ENCODE measurements around the gene CFAP99.

Gene CFAP99

GRCh38 chr4:2438822-2439718 lies 20.3 kb downstream of the CFAP99 start:
- TF ChIP-seq ESRRG (CRISPR knock-in tag; IDR thresholded peaks at IDR 0.05): no peak
- TF ChIP-seq ISL1 (CRISPR knock-in tag; IDR thresholded peaks at IDR 0.05): no peak
- TF ChIP-seq ZFP3 (CRISPR knock-in tag; IDR thresholded peaks at IDR 0.05): no peak
- TF ChIP-seq PATZ1 (CRISPR knock-in tag; IDR thresholded peaks at IDR 0.05; ENCODE audit: borderline replicate concordance): no peak
- no peak for TF ChIP-seq CSDC2 (CRISPR knock-in tag; IDR thresholded peaks at IDR 0.05)
- TF ChIP-seq OSR1 (CRISPR knock-in tag; IDR thresholded peaks at IDR 0.05): no peak
- TF ChIP-seq, protein P1, sequence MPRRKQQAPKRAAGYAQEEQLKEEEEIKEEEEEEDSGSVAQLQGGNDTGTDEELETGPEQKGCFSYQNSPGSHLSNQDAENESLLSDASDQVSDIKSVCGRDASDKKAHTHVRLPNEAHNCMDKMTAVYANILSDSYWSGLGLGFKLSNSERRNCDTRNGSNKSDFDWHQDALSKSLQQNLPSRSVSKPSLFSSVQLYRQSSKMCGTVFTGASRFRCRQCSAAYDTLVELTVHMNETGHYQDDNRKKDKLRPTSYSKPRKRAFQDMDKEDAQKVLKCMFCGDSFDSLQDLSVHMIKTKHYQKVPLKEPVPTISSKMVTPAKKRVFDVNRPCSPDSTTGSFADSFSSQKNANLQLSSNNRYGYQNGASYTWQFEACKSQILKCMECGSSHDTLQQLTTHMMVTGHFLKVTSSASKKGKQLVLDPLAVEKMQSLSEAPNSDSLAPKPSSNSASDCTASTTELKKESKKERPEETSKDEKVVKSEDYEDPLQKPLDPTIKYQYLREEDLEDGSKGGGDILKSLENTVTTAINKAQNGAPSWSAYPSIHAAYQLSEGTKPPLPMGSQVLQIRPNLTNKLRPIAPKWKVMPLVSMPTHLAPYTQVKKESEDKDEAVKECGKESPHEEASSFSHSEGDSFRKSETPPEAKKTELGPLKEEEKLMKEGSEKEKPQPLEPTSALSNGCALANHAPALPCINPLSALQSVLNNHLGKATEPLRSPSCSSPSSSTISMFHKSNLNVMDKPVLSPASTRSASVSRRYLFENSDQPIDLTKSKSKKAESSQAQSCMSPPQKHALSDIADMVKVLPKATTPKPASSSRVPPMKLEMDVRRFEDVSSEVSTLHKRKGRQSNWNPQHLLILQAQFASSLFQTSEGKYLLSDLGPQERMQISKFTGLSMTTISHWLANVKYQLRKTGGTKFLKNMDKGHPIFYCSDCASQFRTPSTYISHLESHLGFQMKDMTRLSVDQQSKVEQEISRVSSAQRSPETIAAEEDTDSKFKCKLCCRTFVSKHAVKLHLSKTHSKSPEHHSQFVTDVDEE (CRISPR knock-in tag; IDR thresholded peaks at IDR 0.05): no peak
- no peak for TF ChIP-seq TCF4 (CRISPR knock-in tag; IDR thresholded peaks at IDR 0.05; ENCODE audit: borderline replicate concordance)
- TF ChIP-seq ZFP30 (CRISPR knock-in tag; IDR thresholded peaks at IDR 0.05): no peak
- ATAC-seq: no peak

DNA sequence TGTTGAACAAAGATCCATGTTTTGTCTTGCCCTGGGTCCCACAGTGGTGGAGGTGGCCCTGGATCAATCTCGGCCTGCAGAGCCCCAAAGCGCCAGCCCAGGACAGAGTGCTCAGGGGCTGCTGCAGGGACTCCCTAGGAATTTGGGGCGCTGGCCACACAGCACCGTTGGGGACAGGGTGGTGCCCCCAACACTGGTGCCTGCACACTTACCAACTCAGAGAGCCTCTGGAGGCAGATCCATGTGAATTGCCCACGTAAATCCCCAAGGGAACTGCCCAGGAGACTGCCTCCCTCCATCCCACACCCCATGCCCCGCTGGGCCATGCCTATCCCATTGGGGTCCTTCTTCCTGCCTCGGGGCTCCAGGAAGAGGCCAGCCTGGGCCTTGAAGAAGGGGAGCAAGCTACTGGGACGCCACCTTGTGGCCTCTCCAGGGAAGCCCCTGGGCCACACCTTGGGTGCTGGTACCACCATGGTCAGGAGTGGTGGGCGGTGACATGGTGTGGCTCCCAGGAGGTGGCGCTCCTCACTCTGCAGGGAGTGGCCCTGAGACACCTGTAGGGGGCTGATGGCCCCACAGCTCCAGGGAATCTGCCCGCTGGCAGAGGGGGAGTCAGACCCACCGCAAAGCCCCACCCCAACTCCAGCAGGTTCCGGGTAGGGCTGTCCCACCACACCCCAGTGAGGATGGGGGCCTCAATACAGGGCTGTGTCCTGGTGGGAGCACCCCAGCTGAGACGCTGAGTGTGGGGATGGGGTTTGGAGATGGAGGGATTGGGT lies 22.8 kb downstream of the CFAP99 start:
- TF ChIP-seq ARNTL (CRISPR knock-in tag; IDR thresholded peaks at IDR 0.05; ENCODE audit: borderline replicate concordance, low read depth) (no peak), ISL1 (CRISPR knock-in tag; IDR thresholded peaks at IDR 0.05) (no peak), ZNF8 (CRISPR knock-in tag; IDR thresholded peaks at IDR 0.05) (no peak), PATZ1 (CRISPR knock-in tag; IDR thresholded peaks at IDR 0.05; ENCODE audit: borderline replicate concordance) (no peak), GLIS3 (CRISPR knock-in tag; IDR thresholded peaks at IDR 0.05) (no peak), TCF4 (CRISPR knock-in tag; IDR thresholded peaks at IDR 0.05; ENCODE audit: borderline replicate concordance) (no peak), ZNF70 (CRISPR knock-in tag; IDR thresholded peaks at IDR 0.05) (no peak), ZFP3 (CRISPR knock-in tag; IDR thresholded peaks at IDR 0.05) (no peak), ZFP30 (CRISPR knock-in tag; IDR thresholded peaks at IDR 0.05) (no peak), ESRRG (CRISPR knock-in tag; IDR thresholded peaks at IDR 0.05) (no peak), PPARA (CRISPR knock-in tag; IDR thresholded peaks at IDR 0.05; ENCODE audit: borderline replicate concordance) (no peak), BACH2 (CRISPR knock-in tag; IDR thresholded peaks at IDR 0.05; ENCODE audit: borderline replicate concordance) (no peak), TOX (CRISPR knock-in tag; IDR thresholded peaks at IDR 0.05; ENCODE audit: borderline replicate concordance) (no peak), CSDC2 (CRISPR knock-in tag; IDR thresholded peaks at IDR 0.05) (no peak), SNAI2 (CRISPR knock-in tag; IDR thresholded peaks at IDR 0.05) (no peak), ZC3H10 (CRISPR knock-in tag; IDR thresholded peaks at IDR 0.05) (no peak), OSR1 (CRISPR knock-in tag; IDR thresholded peaks at IDR 0.05) (no peak)
- TF ChIP-seq, protein P2, sequence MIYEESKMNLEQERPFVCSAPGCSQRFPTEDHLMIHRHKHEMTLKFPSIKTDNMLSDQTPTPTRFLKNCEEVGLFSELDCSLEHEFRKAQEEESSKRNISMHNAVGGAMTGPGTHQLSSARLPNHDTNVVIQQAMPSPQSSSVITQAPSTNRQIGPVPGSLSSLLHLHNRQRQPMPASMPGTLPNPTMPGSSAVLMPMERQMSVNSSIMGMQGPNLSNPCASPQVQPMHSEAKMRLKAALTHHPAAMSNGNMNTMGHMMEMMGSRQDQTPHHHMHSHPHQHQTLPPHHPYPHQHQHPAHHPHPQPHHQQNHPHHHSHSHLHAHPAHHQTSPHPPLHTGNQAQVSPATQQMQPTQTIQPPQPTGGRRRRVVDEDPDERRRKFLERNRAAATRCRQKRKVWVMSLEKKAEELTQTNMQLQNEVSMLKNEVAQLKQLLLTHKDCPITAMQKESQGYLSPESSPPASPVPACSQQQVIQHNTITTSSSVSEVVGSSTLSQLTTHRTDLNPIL (CRISPR knock-in tag; IDR thresholded peaks at IDR 0.05; ENCODE audit: low read depth): no peak
- TF ChIP-seq, protein P3, sequence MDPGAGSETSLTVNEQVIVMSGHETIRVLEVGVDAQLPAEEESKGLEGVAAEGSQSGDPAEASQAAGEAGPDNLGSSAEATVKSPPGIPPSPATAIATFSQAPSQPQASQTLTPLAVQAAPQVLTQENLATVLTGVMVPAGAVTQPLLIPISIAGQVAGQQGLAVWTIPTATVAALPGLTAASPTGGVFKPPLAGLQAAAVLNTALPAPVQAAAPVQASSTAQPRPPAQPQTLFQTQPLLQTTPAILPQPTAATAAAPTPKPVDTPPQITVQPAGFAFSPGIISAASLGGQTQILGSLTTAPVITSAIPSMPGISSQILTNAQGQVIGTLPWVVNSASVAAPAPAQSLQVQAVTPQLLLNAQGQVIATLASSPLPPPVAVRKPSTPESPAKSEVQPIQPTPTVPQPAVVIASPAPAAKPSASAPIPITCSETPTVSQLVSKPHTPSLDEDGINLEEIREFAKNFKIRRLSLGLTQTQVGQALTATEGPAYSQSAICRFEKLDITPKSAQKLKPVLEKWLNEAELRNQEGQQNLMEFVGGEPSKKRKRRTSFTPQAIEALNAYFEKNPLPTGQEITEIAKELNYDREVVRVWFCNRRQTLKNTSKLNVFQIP (CRISPR knock-in tag; IDR thresholded peaks at IDR 0.05; ENCODE audit: borderline replicate concordance, low read depth): no peak
- TF ChIP-seq, protein P1 (CRISPR knock-in tag; IDR thresholded peaks at IDR 0.05): no peak

More for the DNA sequence above, 22.8 kb downstream of the CFAP99 start:
- ATAC-seq: peak; percentile 94

Data from SK-N-SH treated with all-trans-retinoic acid at 6 μM for 48 hours (cell line).